Heart right ventricle (tissue), 16 donors: Measurements from ENCODE around the gene AKT3. TPM values are rescaled to one million over a fixed set of nuclear protein-coding genes. Genes with fewer than 3 reads are reported as not detected.

ENCODE experiments used
- ATAC-seq, 8 donors: fragments of 200-7000 bp; cut with Tn5 transposase; one replicate each; pipeline ENCODE4 v1.9.1; 2020; ENCODE audit warnings: mild to moderate bottlenecking in 8 of 8, moderate library complexity in 8 of 8, moderate number of reproducible peaks in 1 of 8
- DNase-seq, 2 donors: peaks; one replicate each; pipeline ENCODE4 v3.0.0-alpha.2; 2020
- H3K27ac ChIP-seq, 10 donors: fragments of 200-600 bp; sonication (generic) in 2 of 10; one replicate each; pipeline versions ENCODE4 v1.5.0 to v1.8.0; 2020 to 2022; ENCODE audit warnings: mild to moderate bottlenecking in 3 of 10
- H3K27me3 ChIP-seq, 7 donors: fragments of 200-600 bp; one replicate each; pipeline ENCODE4 v1.8.0; 2021 to 2022; ENCODE audit warnings: mild to moderate bottlenecking in 2 of 7
- H3K36me3 ChIP-seq, 9 donors: fragments of 200-600 bp; sonication (generic) in 1 of 9; one replicate each; pipeline versions ENCODE4 v1.5.0 to v1.8.0; 2020 to 2022; ENCODE audit warnings: mild to moderate bottlenecking in 2 of 9
- H3K4me1 ChIP-seq, 9 donors: fragments of 200-600 bp; sonication (generic) in 1 of 9; one replicate each; pipeline versions ENCODE4 v1.5.0 to v1.8.0; 2020 to 2022; ENCODE audit warnings: mild to moderate bottlenecking in 4 of 9
- H3K4me3 ChIP-seq, 10 donors: fragments of 200-600 bp; sonication (generic) in 2 of 10; one replicate each; pipeline versions ENCODE4 v1.5.0 to v1.8.0; 2020 to 2022; ENCODE audit warnings: mild to moderate bottlenecking in 7 of 10, moderate library complexity in 2 of 10
- H3K9me3 ChIP-seq, 11 donors: fragments of 200-600 bp in 10 of 11; sonication (generic) in 2 of 11; one replicate each; pipeline versions ENCODE4 v1.5.0 to v1.8.0; 2013 to 2022; ENCODE audit warnings: mild to moderate bottlenecking in 2 of 11, control low read depth in 1 of 11, moderate library complexity in 1 of 11
- WGBS, 2 donors: extraction: QIAGEN DNeasy Blood & Tissue Kit; methylation state at CpG; one replicate each; pipeline ENCODE4 v1.1.7; 2013; ENCODE audit warnings: inconsistent platforms in 1 of 2; 5-methylcytosine and 5-hydroxymethylcytosine counted together
- intact Hi-C, 10 donors: fragments of 100-400 bp; cut with DNase I; formaldehyde crosslinking; loops; one replicate each; pipeline versions ENCODE4 v1.11.1 to v1.14.2; 2022
- polyA plus RNA-seq, 2 donors: library from polyadenylated mRNA; stranded (reverse); fragments of 200-250 nt; gene quantifications; one replicate each; pipeline ENCODE4 v1.2.3, GENCODE V29; 2013
- total RNA-seq, 10 donors: library from RNA; stranded (reverse); fragmentation: NEBNext Ultra II Directional in 3 of 10; extraction: Animal tissue kit (Norgen Biotek cat#: 25700) in 3 of 10; gene quantifications; one replicate each; pipeline versions ENCODE4 v1.2.1 to v1.2.4, GENCODE V29; 2021 to 2023
- TF ChIP-seq, protein P1 (sequence below), 9 donors: fragments of 200-600 bp; sonication (generic) in 2 of 9; IDR thresholded peaks; one replicate each; pipeline versions ENCODE4 v1.5.0 to v1.8.0; 2021 to 2022; ENCODE audit warnings: antibody characterized with exemption in 9 of 9, mild to moderate bottlenecking in 5 of 9, moderate library complexity in 1 of 9
- donor health status: Arrhythmogenic right ventricular cardiomyopathy.
- donor health status: ischemic (EF 13 %, LVEDD 7.1; RV severe dilation, severe dysfunction).
- donor health status: healthy with polysubstance abuse.
- donor health status: DM: no; HTN: yes; CAD: no.
- donor health status: DM: no; HTN: no; CAD: no.
- donor health status: ischemic (EF 25% LVEDD 6.9; RV normal size, moderate dysfunction).
- donor health status: ischemic (EF 25% LVEDD 5.7; RV mildly dilated, moderate dysfunction).
- donor health status: healthy.
- donor health status: DM: yes; HTN: yes; CAD: no.
- donor health status: Ischemic cardiomyopathy.
- donor health status: ischemic (EF 35%, LVEDD 5.7; RV mildly dilated, moderate dysfunction).
- donor health status: nonischemic (EF 11% LVEDD 7.7; RV severe dilation, severe dysfunction).
- donor health status: DM: yes; HTN: yes; CAD: no.
- donor health status: PGD.
- donor health status: ischemic (EF 29% LVEDD 5.4; RV normal size, mild dysfunction).
- donor health status: nonischemic (EF 23%, LVEDD 6.1; RV moderate dilation, normal function).

AKT3 gene
- total and polyA plus RNA-seq, 12 donors, result 6.5 to 27.6 (median 17.7) TPM

DNA sequence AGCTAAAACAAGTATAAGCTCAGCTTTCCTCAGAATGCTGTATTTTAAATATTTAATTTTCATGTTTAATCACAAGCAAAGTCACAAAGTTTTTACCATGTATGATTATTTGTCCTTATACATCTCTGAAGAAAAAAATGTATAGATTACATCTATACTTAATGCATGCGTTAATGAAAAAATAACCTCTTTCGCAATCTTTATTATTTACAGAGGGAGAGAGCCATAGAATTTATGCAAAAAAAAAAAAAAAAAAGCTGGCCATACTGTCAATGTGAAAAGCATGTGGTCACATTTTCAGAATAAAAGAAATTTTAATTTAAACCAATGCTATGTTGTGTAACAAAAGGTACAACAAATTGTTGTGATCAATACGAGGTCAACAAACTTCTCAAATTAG is 148.2 kb downstream of the AKT3 start:
- H3K4me1 ChIP-seq, result no peaks in the 10 kb centered on the region
- H3K9me3 ChIP-seq, result no peaks in the 10 kb centered on the region
- intact Hi-C loops, result loop anchor here in 1 of 10 donors (10.0 kb wide), 1 partner anchor 573 kb away; no protein-coding TSS in a partner anchor
- no peak overlapping the region for H3K27ac ChIP-seq
- H3K4me3 ChIP-seq, result no peak overlapping the region
- H3K27me3 ChIP-seq, result no peaks in the 10 kb centered on the region
- ATAC-seq (no peak), DNase-seq (no peak)
- TF ChIP-seq, protein P1, sequence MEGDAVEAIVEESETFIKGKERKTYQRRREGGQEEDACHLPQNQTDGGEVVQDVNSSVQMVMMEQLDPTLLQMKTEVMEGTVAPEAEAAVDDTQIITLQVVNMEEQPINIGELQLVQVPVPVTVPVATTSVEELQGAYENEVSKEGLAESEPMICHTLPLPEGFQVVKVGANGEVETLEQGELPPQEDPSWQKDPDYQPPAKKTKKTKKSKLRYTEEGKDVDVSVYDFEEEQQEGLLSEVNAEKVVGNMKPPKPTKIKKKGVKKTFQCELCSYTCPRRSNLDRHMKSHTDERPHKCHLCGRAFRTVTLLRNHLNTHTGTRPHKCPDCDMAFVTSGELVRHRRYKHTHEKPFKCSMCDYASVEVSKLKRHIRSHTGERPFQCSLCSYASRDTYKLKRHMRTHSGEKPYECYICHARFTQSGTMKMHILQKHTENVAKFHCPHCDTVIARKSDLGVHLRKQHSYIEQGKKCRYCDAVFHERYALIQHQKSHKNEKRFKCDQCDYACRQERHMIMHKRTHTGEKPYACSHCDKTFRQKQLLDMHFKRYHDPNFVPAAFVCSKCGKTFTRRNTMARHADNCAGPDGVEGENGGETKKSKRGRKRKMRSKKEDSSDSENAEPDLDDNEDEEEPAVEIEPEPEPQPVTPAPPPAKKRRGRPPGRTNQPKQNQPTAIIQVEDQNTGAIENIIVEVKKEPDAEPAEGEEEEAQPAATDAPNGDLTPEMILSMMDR (IDR thresholded peaks at IDR 0.05), result no peak
- no peaks in the 10 kb centered on the region for H3K36me3 ChIP-seq
- WGBS, 2 donors, result 97 to 98% methylated on average over 3 of the region's 3 CpGs

DNA sequence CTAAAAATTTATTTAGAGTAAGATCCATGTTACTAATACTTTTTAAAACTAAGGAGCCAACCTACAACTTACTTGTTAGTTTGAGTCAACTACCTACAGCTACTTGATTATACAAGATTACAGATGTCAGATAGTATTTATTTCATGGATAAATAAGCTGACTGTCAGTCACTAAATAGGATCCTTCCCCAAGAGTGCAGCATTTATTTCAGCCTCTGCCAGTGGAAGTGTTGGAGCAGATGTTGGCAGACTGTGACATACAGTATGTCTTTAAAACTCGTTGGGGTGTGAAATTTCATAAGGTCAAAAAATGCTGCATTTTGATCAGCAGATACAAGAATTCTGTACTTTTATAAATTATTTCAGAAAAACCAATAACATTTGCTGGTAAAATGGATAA is 156.2 kb downstream of the AKT3 start:
- Histone ChIP-seq H3K4me1 (no peaks in the 10 kb centered on the region), H3K4me3 (no peak overlapping the region), H3K27me3 (no peaks in the 10 kb centered on the region), H3K27ac (no peak overlapping the region), H3K36me3 (peaks cover 0 to 13% (median 0%) of the 10 kb centered on the region in 9 donors), H3K9me3 (no peaks in the 10 kb centered on the region)
- 71 to 75% methylated on average over 1 of the region's 1 CpG for WGBS, 2 donors
- DNase-seq (no peak), ATAC-seq (no peak)
- intact Hi-C loops, result no loop called here
- TF ChIP-seq, protein P1 (IDR thresholded peaks at IDR 0.05), result no peak

DNA sequence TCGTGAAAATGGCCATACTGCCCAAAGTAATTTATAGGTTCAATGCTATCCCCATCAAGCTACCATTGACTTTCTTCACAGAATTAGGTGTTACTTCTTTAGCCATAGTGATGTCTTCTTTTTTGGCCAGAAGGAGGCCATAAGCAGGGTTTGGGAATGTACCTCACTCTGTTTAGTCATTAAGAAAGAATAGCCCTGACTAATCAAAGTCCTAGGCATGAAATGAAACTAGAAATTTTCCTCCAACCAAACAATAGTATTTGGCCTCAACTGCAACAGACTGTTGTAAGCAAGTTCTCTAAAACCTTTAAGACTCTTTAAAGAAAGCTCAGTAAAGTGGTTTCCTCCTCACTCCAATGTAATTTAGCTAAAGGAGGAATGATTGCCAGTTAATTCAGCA is 163.9 kb downstream of the AKT3 start:
- WGBS, 2 donors, result 94 to 98% methylated on average over 1 of the region's 1 CpG
- no peaks in the 10 kb centered on the region for H3K27me3 ChIP-seq
- TF ChIP-seq, protein P1 (IDR thresholded peaks at IDR 0.05), result no peak
- intact Hi-C loops, result no loop called here
- H3K4me3 ChIP-seq, result no peak overlapping the region
- H3K9me3 ChIP-seq, result no peaks in the 10 kb centered on the region
- no peaks in the 10 kb centered on the region for H3K4me1 ChIP-seq
- H3K27ac ChIP-seq, result no peak overlapping the region
- DNase-seq, result no peak
- no peak for ATAC-seq
- H3K36me3 ChIP-seq, result peaks cover 0 to 40% (median 0%) of the 10 kb centered on the region in 9 donors

DNA sequence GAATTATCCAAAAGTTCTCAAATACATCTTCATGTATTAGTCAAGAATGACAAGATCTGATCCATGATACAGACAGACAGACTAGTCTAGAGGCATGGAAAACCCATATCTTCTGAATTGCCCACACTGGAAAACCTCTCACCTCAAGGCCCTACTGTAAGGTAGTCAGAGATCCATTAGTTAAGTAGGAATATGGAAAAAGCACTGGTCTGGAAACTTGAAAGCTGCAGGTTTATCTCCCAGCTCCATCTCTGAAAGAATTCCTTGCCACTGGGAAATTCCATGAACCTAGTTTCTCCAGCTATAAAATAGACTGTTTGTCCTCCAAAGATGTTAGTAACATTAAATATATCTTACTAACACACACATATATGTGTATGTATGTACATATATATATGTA is 169.2 kb downstream of the AKT3 start:
- H3K36me3 ChIP-seq, result peaks cover 0 to 17% (median 0%) of the 10 kb centered on the region in 9 donors
- TF ChIP-seq, protein P1 (IDR thresholded peaks at IDR 0.05), result no peak
- ATAC-seq (no peak), DNase-seq (no peak)
- no peaks in the 10 kb centered on the region for H3K27me3 ChIP-seq
- no peaks in the 10 kb centered on the region for H3K9me3 ChIP-seq
- intact Hi-C loops, result no loop called here
- H3K27ac ChIP-seq, result no peak overlapping the region
- no peaks in the 10 kb centered on the region for H3K4me1 ChIP-seq
- H3K4me3 ChIP-seq, result no peak overlapping the region
